ENCODE measurements around the gene TBC1D5.

DNA sequence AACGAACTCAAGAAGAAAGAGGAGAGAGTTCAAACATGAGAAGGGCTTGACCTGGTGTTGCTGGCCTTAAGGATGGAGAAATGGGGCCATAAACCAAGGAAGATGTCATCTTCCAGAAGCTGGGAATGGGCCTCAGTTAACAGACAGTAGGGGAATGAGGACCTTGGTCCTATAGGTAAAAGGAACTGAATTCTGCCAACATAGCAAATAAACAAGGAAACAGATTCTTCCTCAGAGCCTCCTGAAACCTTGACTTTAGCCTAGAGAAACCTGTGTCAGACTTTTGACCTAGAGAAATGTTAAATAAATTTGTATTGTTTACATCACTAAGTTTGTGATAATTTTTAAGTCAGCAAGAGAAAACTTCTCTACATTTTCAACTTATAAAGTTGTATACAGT, 520.9 kb downstream of the TBC1D5 start:
- TF ChIP-seq EZH2 (IDR thresholded peaks at IDR 0.05; ENCODE audit: insufficient read depth, poor library complexity, severe bottlenecking), result no peak
- TF ChIP-seq EZH2phosphoT487 (IDR thresholded peaks at IDR 0.05; ENCODE audit: insufficient read depth, low read depth), result no peak

Measured in GM23248 (cell line).